K562 (cell line): ENCODE data around the gene SNAP23. TPM values are rescaled to one million over a fixed set of nuclear protein-coding genes. Genes with fewer than 3 reads are reported as not detected.
A peak's percentile ranks its signal among the peaks of the same experiment; 100 is the strongest.

ENCODE experiments used
- ARID3A ChIP-seq: IDR thresholded peaks from 2 replicates; pipeline ENCODE4 v1.6.1; 2012; ENCODE audit warnings: low read depth, low read length, improper control_type of control experiment, borderline replicate concordance
- FOS ChIP-seq: IDR thresholded peaks from 3 replicates; pipeline ENCODE4 v1.6.1; 2011; ENCODE audit not compliant: insufficient read length; ENCODE audit errors: extremely low read depth
- FOXM1 ChIP-seq, 2 experiments: fragments of 450-650 bp in 1 of 2; sonication (generic) in 1 of 2; formaldehyde crosslinking in 1 of 2; IDR thresholded peaks; 2 replicates each; pipeline versions ENCODE4 v1.6.1 to v1.9.0; 2017 to 2022; ENCODE audit warnings: low read depth in 2 of 2, mild to moderate bottlenecking in 2 of 2, missing genetic modification reagents in 1 of 2, moderate library complexity in 1 of 2
- GATA2 ChIP-seq: sonication (generic); formaldehyde crosslinking; IDR thresholded peaks from 2 replicates; pipeline ENCODE4 v1.4.0; 2020; ENCODE audit warnings: mild to moderate bottlenecking, missing genetic modification reagents
- MAX ChIP-seq: sonication (generic); formaldehyde crosslinking; IDR thresholded peaks from 2 replicates; pipeline ENCODE4 v1.9.0; 2022; ENCODE audit warnings: mild to moderate bottlenecking, missing genetic modification reagents
- MAZ ChIP-seq, 2 experiments: fragments of 450-650 bp in 1 of 2; sonication (generic) in 1 of 2; formaldehyde crosslinking; IDR thresholded peaks in 1 of 2; conservative IDR thresholded peaks in 1 of 2; 2 replicates each; pipeline versions ENCODE4 v1.4.0 to v1.5.0; 2020; ENCODE audit warnings: mild to moderate bottlenecking in 1 of 2, missing genetic modification reagents in 1 of 2
- MEIS2 ChIP-seq: fragments of 450-650 bp; IDR thresholded peaks from 2 replicates; pipeline ENCODE4 v1.6.1; 2014; ENCODE audit warnings: mild to moderate bottlenecking; ENCODE audit not compliant: partially characterized antibody
- NBN ChIP-seq: fragments of 450-650 bp; IDR thresholded peaks from 2 replicates; pipeline ENCODE4 v1.6.1; 2016; ENCODE audit warnings: low read depth, mild to moderate bottlenecking
- PRDM10 ChIP-seq: fragments of 450-650 bp; IDR thresholded peaks from 2 replicates; pipeline ENCODE4 v1.6.1; 2018; ENCODE audit not compliant: partially characterized antibody
- RBFOX2 ChIP-seq: fragments of 200-400 bp; formaldehyde crosslinking; IDR thresholded peaks from 2 replicates; pipeline ENCODE4 v1.6.1; 2017; ENCODE audit warnings: low read depth, mild to moderate bottlenecking, low read length, moderate library complexity
- SMARCA4 ChIP-seq: fragments of 450-650 bp; IDR thresholded peaks from 2 replicates; pipeline ENCODE4 v1.6.1; 2016
- TAF1 ChIP-seq: IDR thresholded peaks from 2 replicates; pipeline ENCODE4 v1.6.1; 2011; ENCODE audit warnings: mild to moderate bottlenecking, low read length, moderate library complexity; ENCODE audit not compliant: insufficient read depth, control insufficient read depth, severe bottlenecking; ENCODE audit errors: extremely low read depth
- ZC3H8 ChIP-seq: fragments of 450-650 bp; IDR thresholded peaks from 2 replicates; pipeline ENCODE4 v1.6.1; 2017
- polyA plus RNA-seq, 8 experiments: library from polyadenylated mRNA; depleted of rRNA in 4 of 8; stranded (reverse) in 5 of 8; unstranded in 3 of 8; fragments of >200 nt; fragmentation: Nextera tagmentation in 2 of 8; fragmentation: Illumina TruSeq in 1 of 8; extraction: Ambion mirVana in 2 of 8; extraction: Trizol in 1 of 8; gene quantifications; 2 replicates each; pipeline versions ENCODE4 v1.2.1 to v1.2.3, GENCODE V29; 2011 to 2014; ENCODE audit warnings: inconsistent platforms in 1 of 8, missing spikeins in 1 of 8
- total RNA-seq, 7 experiments: library from RNA; depleted of rRNA in 6 of 7; stranded (reverse); fragments of >200 nt in 6 of 7; fragmentation: Illumina TruSeq in 2 of 7; extraction: Trizol in 2 of 7; gene quantifications; 2 replicates each; pipeline versions ENCODE4 v1.2.1 to v1.2.3, GENCODE V29; 2011 to 2021; ENCODE audit warnings: low replicate concordance in 1 of 7
- TF ChIP-seq, protein P1 (sequence below), 2 experiments: IDR thresholded peaks; 2 replicates each; pipeline ENCODE4 v1.6.1; 2012; ENCODE audit warnings: improper control_type of control experiment in 2 of 2, low read depth in 2 of 2, low read length in 2 of 2, borderline replicate concordance in 1 of 2

The SNAP23 gene
- total and polyA plus RNA-seq, 9 of the 15 experiments (the other 6 are each of a cell fraction or from before 2014, with no cell fraction given): 78.9 to 168 (median 117) TPM

GRCh38 chr15:42495361-42496212 is at the start of gene SNAP23 (continued):
- TF ChIP-seq SMARCA4: peak; percentile 74
- TF ChIP-seq ARID3A: no peak
- peak; percentile 53 for TF ChIP-seq PRDM10
- TF ChIP-seq RBFOX2: peak; percentile 92
- TF ChIP-seq, protein P1, sequence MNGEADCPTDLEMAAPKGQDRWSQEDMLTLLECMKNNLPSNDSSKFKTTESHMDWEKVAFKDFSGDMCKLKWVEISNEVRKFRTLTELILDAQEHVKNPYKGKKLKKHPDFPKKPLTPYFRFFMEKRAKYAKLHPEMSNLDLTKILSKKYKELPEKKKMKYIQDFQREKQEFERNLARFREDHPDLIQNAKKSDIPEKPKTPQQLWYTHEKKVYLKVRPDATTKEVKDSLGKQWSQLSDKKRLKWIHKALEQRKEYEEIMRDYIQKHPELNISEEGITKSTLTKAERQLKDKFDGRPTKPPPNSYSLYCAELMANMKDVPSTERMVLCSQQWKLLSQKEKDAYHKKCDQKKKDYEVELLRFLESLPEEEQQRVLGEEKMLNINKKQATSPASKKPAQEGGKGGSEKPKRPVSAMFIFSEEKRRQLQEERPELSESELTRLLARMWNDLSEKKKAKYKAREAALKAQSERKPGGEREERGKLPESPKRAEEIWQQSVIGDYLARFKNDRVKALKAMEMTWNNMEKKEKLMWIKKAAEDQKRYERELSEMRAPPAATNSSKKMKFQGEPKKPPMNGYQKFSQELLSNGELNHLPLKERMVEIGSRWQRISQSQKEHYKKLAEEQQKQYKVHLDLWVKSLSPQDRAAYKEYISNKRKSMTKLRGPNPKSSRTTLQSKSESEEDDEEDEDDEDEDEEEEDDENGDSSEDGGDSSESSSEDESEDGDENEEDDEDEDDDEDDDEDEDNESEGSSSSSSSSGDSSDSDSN (IDR thresholded peaks at IDR 0.05; ENCODE audit: borderline replicate concordance in 1 of 2, low read depth in 2 of 2, low read length in 2 of 2): peak in 1 of 2 experiments; percentile 74; a peak in 1 of 4 replicates
- TF ChIP-seq MAZ (CRISPR knock-in tag; conservative IDR thresholded peaks at IDR 0.05 in 1 of 2, IDR thresholded peaks at IDR 0.05 in 1 of 2): peak in 1 of 2 experiments; percentile 28; a peak in 1 of 4 replicates
- no peak for TF ChIP-seq ZC3H8
- TF ChIP-seq FOS: peak; percentile 62
- peak; percentile 40; the same call in 1 of the 2 replicates for TF ChIP-seq NBN
- peak; percentile 66 for TF ChIP-seq TAF1
- 0 out of 2 replicates have a peak, but pooled peaks have one; percentile 6 for TF ChIP-seq FOXM1 (IDR thresholded peaks at IDR 0.05; ENCODE audit: low read depth)
- no peak for TF ChIP-seq FOXM1 (CRISPR knock-in tag; IDR thresholded peaks at IDR 0.05; ENCODE audit: low read depth)
- peak; percentile 72 for TF ChIP-seq GATA2 (CRISPR knock-in tag)
- TF ChIP-seq MEIS2: peak; percentile 89
- peak; percentile 55; the same call in 1 of the 2 replicates for TF ChIP-seq MAX (CRISPR knock-in tag)
